ENCODE data around the gene NEU3.
"Not testable (repeated sequence)": the region's sequence is repeated elsewhere in the genome, so short reads cannot be mapped to it uniquely, and the experiment has no call there.

NEU3 gene, protein sequence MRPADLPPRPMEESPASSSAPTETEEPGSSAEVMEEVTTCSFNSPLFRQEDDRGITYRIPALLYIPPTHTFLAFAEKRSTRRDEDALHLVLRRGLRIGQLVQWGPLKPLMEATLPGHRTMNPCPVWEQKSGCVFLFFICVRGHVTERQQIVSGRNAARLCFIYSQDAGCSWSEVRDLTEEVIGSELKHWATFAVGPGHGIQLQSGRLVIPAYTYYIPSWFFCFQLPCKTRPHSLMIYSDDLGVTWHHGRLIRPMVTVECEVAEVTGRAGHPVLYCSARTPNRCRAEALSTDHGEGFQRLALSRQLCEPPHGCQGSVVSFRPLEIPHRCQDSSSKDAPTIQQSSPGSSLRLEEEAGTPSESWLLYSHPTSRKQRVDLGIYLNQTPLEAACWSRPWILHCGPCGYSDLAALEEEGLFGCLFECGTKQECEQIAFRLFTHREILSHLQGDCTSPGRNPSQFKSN

DNA sequence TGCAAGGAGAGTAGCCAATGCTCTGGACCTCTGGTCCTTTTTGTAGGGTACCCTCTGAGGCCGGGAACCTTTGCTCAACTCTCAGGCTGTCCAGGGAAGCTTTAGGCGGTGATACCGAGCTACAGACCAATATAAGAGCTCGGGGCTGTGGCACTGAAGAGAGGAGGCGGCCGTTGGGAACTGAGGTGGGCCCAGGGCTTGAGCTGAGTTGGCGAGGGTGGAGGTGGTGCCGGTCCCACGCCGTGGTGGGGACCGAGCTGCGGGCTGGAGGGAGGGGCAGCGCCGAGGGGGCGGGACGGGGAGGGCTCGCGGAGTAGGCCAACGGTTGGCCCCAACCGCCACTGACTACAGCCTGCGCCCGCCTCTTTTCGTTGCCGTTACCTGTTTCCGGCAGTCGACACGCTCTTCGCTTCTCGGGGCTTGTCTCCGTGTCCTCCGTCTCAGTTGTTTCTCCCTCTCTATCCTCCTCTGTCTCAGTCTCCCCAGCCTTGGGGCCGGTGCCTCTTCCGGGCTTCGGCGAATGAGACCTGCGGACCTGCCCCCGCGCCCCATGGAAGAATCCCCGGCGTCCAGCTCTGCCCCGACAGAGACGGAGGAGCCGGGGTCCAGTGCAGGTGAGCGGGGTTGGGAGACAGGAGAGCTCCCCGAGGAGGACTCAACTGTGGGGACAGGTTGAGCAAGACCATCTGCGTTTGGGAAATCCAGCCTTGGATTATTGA lies at the start of gene NEU3:
NEU3 (plus strand) TSS at position 393 of the 719 bp plus-strand sequence; CDS start at position 521, 128 bp downstream.
- DNase-seq: peak in 50 of 51 donors; percentile 6 to 86 (median 48)

DNA sequence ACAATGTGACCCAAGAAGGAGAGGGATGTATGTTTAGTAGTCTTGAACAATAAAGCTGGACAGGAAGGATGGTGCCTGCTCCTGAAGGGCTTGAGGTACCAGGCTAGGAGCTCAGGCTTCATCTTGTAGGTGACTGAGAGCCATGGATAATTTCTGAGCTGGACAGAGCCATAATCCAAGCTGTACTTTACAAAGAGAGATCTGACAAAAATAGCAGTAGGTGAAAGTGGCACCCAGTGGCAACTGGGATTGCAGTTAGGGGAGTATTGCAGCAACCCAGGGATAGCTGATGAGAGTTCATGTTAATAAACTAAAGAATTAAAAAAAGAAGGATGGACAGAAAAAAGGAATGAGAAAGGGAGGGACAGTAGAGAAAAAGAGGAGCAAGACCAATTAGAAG lies 47.2 kb upstream of the NEU3 start:
- no peak for DNase-seq

DNA sequence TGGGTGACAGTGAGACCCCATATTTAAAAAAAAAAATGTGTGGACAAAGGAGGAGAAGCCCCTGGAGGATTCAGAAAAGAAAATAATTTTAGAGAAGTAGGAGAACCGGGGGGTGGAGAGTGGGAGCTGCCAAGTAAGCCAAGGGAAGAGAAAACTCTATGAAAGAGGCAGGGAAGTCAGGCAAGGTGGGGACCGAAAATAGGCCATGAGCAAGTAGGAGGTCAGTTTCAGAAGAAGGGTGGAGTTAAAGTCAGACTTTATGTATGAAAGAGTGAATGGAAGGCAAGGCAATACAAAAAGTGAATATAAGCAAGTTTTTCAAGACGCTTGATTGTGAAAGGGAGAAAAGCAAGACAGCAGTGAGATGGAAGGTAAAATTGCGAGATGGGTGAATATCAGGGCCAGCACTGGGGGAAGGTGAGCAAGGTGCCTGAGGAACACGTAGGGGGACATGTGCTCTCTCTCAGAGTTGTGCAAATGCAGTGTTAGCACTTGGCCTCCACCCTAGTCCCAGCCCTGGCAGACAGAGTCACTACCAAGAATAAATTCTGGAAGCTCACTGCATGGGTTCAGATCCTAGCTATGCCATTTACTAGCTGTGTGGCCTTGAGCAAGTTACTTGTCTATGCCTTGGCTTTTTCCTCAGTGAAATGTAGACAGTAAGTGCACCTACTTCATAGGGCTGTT lies 46.5 kb upstream of the NEU3 start:
- no peak for DNase-seq

DNA sequence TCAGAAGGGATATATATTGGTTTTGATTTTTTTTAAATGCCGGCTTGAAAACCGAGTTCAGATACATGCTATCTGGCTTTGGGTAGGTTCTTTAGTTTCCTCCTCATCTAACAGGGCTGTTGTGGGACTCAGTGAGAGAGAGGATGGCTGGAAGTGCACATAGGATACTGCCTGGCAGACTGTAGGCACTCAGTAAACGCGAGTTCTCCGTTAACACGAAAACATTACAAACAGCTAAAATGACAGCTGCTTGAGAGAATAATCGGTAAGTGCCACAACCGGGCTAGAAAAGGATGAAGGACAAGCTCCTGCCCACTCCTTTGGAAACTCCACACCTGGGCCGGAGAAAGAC lies 40.2 kb upstream of the NEU3 start:
- no peak for DNase-seq

DNA sequence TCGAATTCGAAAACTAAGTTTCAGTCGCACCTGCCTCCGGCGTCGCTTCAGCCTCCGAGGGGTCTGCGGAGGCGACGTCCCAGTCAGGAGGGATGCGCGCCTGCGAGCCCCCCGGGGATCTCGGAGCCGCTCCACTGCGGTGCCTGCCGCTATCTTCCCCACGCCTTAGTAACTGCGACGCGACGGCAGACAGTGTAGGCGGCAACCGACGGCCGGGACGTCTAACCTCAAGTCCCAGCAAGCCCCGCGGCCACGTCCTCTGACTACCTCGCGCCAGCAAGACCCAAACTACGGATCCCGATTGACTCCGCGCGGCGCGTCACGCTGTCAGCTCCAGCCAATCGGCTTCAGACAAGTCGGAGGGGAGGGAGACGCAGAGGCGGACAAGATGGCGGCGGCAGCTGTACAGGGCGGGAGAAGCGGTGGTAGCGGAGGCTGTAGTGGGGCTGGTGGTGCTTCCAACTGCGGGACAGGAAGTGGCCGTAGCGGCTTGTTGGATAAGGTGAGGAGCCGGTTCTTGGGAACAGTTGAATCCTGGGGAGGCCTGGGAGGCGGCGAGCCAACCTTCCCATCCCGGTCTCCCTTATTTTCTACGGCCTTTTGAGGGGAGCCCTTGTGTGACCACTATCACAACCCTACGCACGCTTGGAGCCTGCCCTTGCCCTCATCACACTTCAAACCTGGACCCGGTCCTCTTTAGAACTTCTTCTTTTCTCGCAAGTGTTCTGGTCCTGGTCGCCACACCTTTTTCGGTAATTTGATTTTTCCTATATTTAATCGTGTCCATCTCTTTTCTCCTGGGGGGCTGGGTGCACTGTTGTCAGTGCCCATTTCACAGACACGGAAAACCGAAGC lies 39.6 kb upstream of the NEU3 start, which contains the start of the genes SPCS2 and XRRA1:
SPCS2 (plus strand) TSS at position 369 of the 855 bp plus-strand sequence; CDS start at position 389, 20 bp downstream.
XRRA1 (minus strand) TSS at position 194 of the 855 bp plus-strand sequence. CDS start 8,213 bp downstream, outside the sequence.
- peak; percentile 75 to 99 (median 97) for DNase-seq

DNA sequence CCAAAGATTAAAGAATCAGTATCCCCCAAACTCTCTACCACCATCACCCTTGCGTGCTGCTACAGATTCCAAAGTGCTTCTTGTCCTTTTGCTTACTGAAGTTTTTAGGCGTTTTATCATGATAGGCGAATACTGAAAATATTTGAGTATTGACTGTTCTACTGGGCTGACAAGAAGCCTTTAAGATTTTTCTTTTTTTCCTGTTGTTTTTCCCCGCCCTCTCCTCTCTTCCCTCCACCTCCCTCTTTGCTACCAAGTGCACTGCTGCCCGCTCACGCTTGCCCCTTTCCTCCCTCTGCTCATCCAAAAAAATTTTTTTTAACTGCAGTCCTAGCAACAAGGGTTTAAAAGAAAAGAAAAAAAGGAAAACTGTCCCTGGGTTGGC lies 39.0 kb upstream of the NEU3 start:
- no peak for DNase-seq

DNA sequence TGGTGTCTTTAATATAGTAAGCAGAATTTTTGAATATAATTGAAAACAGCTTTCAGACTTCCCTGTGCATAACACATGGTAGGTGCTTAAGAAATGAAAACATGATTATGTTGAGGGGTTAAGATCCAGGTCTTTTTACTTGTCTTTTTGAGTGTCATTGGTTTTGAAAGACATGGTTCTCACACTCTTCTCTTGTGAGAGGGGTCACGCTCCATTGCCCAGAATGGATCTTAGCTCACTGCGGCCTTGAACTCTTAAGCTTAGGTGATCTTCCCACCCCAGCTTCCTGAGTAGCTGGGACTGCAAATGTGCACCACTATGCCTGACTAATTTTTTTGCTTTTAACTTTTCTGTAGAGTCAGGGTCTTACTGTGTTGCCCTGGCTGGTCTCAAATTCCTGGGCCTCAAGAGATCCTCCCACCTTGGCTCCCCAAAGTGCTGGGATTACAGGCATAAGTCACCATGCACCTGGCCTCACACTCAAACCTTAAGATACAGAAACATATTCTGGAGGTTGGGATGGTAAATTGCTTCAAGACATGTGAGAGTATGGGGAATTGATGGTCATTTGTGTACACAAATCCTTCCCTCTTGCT lies 38.3 kb upstream of the NEU3 start:
- no peak for DNase-seq

DNA sequence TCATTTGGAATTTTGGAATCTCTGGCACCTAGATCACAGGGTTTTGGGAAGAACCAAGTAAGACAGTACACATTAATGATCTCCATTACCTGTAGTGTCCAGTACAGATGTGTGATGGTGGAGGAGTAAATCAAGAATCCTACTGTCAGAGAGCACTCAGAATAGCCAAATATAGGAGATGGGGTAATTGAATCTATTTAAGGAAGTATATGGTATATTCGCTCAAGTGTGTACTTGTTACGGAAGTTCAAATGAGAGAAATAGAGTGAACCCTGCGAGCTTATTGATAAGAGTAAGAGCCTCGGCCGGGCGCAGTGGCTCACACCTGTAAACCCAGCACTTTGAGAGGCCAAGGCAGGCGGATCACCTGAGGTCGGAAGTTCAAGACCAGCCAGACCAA lies 37.5 kb upstream of the NEU3 start:
- no peak for DNase-seq

DNA sequence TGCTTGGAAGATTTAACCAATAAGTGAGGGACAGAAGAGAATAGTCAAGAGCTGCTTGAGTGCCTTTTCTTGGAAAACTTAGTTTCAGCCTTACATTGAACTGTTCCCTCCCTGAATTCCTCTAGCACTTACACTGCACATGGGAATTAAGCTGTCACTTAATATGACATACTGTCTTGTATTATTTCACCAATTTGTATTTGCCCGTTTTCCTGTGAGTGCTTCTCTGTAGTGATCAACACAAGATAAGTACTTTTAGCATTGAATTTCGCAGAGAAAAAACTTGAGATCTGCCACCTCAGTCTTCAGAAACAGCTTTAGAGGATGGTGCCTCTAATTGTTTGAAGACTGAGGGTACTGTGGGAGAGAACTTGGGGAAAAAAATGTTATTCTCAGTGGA lies 36.0 kb upstream of the NEU3 start:
- DNase-seq: no peak

DNA sequence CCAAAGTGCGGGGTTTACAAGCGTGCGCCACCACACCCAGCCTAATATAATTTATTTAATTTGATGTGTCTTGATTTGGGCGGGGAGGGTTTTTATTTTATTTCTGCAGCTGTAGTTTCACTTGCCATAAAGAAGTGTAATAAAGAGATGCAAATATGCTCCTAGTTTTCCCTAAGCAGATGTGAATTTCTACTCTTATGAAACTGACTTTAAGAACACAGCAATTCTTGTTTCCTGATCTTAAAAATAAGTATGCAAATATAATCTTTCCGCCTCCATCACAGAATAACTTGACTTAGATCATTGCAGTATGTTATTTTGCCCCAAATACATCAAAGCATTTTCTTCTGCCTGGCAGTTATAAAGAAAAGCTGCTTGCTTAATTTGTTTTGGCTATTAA lies 35.3 kb upstream of the NEU3 start:
- DNase-seq: no peak

DNA sequence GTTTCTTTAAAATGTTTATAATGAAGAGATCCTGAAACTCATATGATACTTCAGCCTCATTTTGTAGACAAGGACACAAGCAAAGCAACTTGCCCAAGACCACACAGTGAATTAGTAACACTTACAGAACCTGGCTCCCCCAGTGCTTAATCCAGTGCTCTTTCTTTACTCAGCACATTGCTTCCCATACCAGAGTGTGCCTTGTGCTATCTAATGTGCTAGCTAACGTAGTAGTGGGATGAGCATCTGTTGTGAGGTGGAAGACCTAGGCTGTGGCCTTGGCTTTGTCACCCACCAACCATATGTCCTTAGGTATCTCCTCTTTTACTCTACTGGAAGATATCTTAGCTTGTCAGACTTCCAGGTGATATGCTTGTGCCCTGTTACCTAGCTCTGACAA lies 34.5 kb upstream of the NEU3 start:
- no peak for DNase-seq

DNA sequence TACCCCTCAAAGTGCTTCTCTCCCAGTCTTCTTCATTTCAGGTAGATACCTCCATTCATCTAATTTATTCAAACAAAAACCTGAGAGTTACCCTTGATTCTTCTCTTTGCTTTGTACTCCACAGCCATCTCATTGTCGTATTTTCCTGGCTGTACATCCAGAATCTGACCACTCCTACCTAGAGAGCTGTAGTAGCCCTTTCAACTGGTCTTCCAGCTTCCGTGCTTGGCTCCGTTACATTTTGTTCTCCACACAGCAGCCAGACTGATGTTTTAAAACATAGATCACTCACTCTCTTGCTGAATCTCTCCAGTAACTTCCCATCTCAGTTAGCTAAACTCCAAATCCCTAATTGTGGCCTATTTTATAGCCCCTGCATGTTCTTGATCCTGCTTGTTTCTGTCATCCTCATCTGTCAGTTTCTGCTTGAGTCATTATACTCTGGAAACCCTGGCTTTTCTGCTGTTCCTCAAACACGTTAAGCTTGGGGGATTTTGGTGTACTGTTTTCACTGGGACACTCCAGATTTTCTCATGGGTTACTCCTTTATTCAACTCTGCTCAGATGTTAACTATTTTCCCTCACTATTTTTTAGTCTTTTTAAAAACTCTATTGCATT lies 32.2 kb upstream of the NEU3 start:
- no peak for DNase-seq

DNA sequence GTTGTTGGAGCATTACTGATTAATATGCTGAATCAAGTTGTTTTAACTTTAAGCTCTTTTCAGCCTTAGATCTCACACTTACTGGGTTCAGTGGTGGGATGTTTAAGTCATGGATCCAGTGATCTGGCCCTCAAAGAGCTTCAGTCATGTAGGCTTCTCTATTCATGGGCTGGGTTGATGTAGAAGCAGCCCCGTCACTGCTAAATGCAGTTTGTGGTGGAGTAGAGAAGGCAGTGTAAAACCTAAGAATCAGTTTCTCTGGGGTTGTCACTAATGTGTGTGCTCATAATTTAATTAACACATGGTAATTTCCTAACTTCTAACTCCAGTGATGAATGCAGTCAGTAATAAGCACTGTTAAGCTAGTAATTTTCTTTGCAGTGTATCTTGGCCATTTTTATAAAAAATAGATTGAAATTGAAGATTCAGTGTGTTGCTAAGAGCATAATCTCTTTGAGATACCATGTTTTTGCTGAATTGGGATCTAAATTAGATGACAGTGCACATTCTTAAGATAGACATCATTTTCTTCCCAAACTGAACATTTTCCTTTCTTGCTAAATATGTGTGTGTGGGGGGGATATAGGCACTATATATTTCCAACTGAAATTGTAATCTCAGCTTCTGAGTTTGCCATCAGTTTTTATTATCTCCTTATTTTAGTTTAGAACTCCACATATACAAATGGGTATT lies 30.6 kb upstream of the NEU3 start:
- DNase-seq: no peak

DNA sequence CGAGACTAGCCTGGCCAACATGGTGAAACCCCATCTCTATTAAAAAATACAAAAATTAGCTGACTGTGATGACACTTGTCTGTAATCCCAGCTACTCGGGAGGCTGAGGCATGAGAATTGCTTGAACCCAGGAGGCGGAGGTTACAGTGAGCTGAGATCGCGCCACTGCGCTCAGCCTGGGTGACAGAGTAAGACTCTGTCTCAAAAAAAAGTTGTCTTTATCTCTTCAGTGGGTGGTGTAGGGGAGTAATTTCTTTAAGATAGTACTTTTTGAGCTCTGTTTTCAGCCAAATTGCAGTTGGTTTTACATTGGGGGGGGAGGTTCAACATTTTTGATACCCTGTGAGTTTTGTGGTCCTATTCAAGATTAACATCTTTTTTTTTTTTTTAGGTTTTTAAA lies 28.6 kb upstream of the NEU3 start:
- DNase-seq: not testable (repeated sequence)

DNA sequence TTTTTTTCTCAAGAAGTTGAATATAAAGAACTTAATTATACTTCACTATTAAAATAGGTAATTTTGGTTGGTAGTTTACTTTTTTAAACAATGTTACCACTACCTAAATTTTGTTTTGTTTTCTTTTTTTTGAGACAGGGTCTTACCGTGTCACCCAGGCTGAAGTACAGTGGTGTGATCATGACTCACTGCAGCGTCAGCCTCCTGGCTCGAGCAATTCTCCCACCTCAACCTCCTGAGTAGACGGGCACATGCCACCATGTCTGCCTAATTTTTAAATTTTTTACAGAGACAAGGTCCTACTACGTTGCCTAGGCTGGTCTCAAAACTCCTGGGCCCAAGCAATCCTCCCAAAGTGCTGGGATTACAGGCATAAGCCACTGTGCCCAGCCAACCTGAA lies 22.1 kb upstream of the NEU3 start:
- DNase-seq: no peak

DNA sequence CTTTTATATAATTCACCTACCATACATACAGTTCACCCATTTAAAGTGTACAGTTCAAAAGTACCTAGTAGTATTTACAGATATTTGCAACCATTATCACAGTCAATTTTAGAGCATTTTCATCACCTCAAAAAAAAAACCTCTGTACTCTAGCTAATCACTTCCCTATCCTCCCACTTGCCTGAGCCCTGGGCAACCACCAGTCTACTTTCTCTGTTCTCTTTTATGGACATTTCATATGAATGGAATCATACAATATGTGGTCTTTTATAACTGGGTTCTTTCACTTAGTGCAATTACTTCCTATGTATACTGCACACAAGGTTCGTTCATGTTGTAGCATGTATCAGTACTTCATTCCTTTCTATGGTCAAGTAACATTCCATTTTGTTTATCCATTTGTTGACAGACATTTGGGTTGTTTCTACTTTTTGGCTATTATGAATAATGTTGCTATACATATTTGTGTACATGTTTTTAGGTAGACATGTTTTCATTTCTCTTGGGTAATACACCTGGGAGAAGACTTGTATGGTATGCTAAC lies 17.8 kb upstream of the NEU3 start:
- DNase-seq: no peak

DNA sequence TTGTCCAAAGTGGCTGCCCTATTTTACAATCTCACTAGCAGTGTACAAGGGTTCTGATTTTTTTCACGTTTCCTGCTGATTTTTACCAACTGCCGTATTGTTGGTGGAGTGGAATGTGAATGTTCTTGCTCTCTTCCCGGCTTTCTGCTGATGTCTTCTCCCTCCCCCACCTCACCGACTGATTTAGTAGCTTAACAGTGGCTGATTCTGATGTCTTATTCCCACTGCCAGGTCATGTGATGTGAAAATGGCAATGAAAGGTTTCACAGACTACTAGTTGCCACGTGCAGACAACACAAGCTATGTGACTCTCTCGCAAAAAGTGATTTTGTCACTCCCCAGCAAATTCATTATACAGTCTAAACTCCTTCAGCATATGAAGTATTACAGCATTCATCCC lies 17.3 kb upstream of the NEU3 start:
- DNase-seq: peak in 9 of 51 donors; percentile 6 to 32 (median 8)

DNA sequence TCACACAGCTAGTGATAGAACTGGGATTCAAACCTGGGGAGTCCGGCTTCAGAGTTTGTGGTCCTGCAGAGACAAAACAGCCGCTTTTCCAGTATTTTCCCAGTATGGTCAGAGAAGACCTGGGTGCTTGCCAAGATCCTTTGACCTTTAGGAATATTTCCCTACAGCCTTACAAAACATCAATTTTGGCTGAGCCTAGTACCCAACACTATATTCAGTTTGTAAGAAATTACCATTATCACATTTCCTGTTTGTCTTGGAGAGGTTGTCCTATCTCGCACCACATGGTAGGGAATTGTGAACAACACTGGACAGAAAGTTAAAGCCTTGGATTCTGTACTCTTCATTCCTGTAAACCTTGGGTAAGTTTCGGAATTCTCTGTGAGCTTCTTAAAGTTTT lies 10.7 kb upstream of the NEU3 start:
- no peak for DNase-seq

DNA sequence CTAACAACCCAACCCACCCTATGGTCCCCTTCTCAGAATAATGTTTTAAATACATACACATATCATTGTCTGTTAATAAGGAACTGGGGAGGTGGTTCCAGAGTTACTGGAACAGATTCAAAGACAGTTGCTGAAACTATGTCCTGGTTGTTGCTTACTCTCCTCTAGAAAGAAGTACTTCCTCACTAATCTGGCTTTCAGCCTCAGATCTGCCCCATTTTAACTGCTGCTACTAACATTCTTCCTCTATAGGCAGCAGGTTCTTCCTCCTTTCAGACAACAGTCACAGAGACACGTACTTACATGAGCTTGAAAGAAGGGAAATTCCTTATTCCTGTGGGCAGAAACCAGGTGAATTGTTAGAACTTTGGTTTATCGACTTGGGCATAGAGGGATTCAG lies 8.1 kb upstream of the NEU3 start:
- DNase-seq: no peak

All from hypothalamus (tissue), 51 donors.